Activated naive CD4-positive, alpha-beta T cell treated with anti-CD3 and anti-CD28 coated beads, Interleukin-2, amount 10 ng/mL, durations not matched to agents 7 days and 5 days (primary cell): ENCODE results near the gene DMC1.
"Not testable (repeated sequence)": the region's sequence is repeated elsewhere in the genome, so short reads cannot be mapped to it uniquely, and the experiment has no call there.

Experiments
- CTCF ChIA-PET: fragments of 350-600 bp; sonication (Branson Sonifier 250); formaldehyde crosslinking; loops from one replicate; lab custom pipeline; 2021; ENCODE audit warnings: antibody characterized with exemption; lab: Charles Lee
- DNase-seq: peaks from one replicate; pipeline ENCODE4 v3.0.0-alpha.2; 2020
- H3K27ac Mint-ChIP-seq: one replicate; pipeline ENCODE4 v1.8.0; 2021; ENCODE audit warnings: mild to moderate bottlenecking, moderate library complexity, mixed read lengths
- H3K27me3 Mint-ChIP-seq: one replicate; pipeline ENCODE4 v1.8.0; 2021; ENCODE audit warnings: mild to moderate bottlenecking, mixed read lengths
- H3K36me3 Mint-ChIP-seq: one replicate; pipeline ENCODE4 v1.8.0; 2021; ENCODE audit warnings: mixed read lengths
- H3K4me1 Mint-ChIP-seq: one replicate; pipeline ENCODE4 v1.8.0; 2021; ENCODE audit warnings: mixed read lengths
- H3K4me3 Mint-ChIP-seq: one replicate; pipeline ENCODE4 v1.8.0; 2021; ENCODE audit warnings: mild to moderate bottlenecking, moderate library complexity, mixed read lengths
- H3K9me3 Mint-ChIP-seq: one replicate; pipeline ENCODE4 v1.8.0; 2021; ENCODE audit warnings: mixed read lengths

Gene DMC1

GRCh38 chr22:38599466-38599865 lies 29.5 kb upstream of the DMC1 start:
- Mint-ChIP-seq H3K27me3 (peaks cover 20% of the 10 kb centered on the region), H3K4me1 (no peaks in the 10 kb centered on the region), H3K4me3 (no peak overlapping the region), H3K36me3 (no peaks in the 10 kb centered on the region), H3K27ac (no peak overlapping the region), H3K9me3 (no peaks in the 10 kb centered on the region)
- DNase-seq, result no peak
- CTCF ChIA-PET, result interaction anchor here (0.7 kb wide), 1 partner anchor 29 kb away, joined by 3 read pairs; the partner anchor contains the start of gene DMC1

GRCh38 chr22:38582923-38583322 lies 12.9 kb upstream of the DMC1 start:
- not testable (repeated sequence) for H3K9me3 Mint-ChIP-seq, H3K27ac Mint-ChIP-seq, DNase-seq, H3K4me1 Mint-ChIP-seq, H3K4me3 Mint-ChIP-seq, H3K36me3 Mint-ChIP-seq
- H3K27me3 Mint-ChIP-seq, result peaks cover 12% of the 10 kb centered on the region
- CTCF ChIA-PET, result interaction anchor here (1.0 kb wide), 1 partner anchor 10 kb away, joined by 4 read pairs; no protein-coding TSS in a partner anchor

GRCh38 chr22:38578505-38578904 lies 8.5 kb upstream of the DMC1 start:
- Mint-ChIP-seq H3K4me1 (no peaks in the 10 kb centered on the region), H3K27ac (no peak overlapping the region), H3K4me3 (no peak overlapping the region), H3K27me3 (peaks cover 10% of the 10 kb centered on the region), H3K36me3 (no peaks in the 10 kb centered on the region), H3K9me3 (no peaks in the 10 kb centered on the region)
- no peak for DNase-seq
- CTCF ChIA-PET, result no interaction called here

GRCh38 chr22:38572065-38572464 lies 2.1 kb upstream of the DMC1 start:
- H3K4me1 Mint-ChIP-seq, result peaks cover 22% of the 10 kb centered on the region
- peak; percentile 58 for DNase-seq
- no peaks in the 10 kb centered on the region for H3K9me3 Mint-ChIP-seq
- CTCF ChIA-PET, result interaction anchor here (0.7 to 2.8 kb wide), 18 partner anchors 10 to 519 kb away, joined by 3 to 19 read pairs (median 3); no protein-coding TSS in a partner anchor
- no peaks in the 10 kb centered on the region for H3K36me3 Mint-ChIP-seq
- H3K27me3 Mint-ChIP-seq, result peaks cover 5% of the 10 kb centered on the region
- H3K4me3 Mint-ChIP-seq, result no peak overlapping the region
- H3K27ac Mint-ChIP-seq, result no peak overlapping the region

GRCh38 chr22:38570779-38571364 lies 889 bp upstream of the DMC1 start:
- peak overlapping the region; percentile 95 for H3K27ac Mint-ChIP-seq
- peak; percentile 65 for DNase-seq
- H3K9me3 Mint-ChIP-seq, result no peaks in the 10 kb centered on the region
- H3K36me3 Mint-ChIP-seq, result no peaks in the 10 kb centered on the region
- peak overlapping the region; percentile 81 for H3K4me3 Mint-ChIP-seq
- peaks cover 5% of the 10 kb centered on the region for H3K27me3 Mint-ChIP-seq
- peaks cover 22% of the 10 kb centered on the region for H3K4me1 Mint-ChIP-seq
- CTCF ChIA-PET, result interaction anchor here (0.6 to 2.8 kb wide), 9 partner anchors 33 to 518 kb away, joined by 3 to 19 read pairs (median 4); no protein-coding TSS in a partner anchor

GRCh38 chr22:38569181-38569971 lies 607 bp downstream of the DMC1 start:
- no peak for DNase-seq
- H3K27ac Mint-ChIP-seq, result peak overlapping the region; percentile 88
- no peaks in the 10 kb centered on the region for H3K9me3 Mint-ChIP-seq
- H3K4me3 Mint-ChIP-seq, result peak overlapping the region; percentile 81
- H3K36me3 Mint-ChIP-seq, result peaks cover 1% of the 10 kb centered on the region
- CTCF ChIA-PET, result no interaction called here
- H3K4me1 Mint-ChIP-seq, result peaks cover 22% of the 10 kb centered on the region
- peaks cover 5% of the 10 kb centered on the region for H3K27me3 Mint-ChIP-seq

GRCh38 chr22:38567531-38568285 lies 2.3 kb downstream of the DMC1 start:
- Mint-ChIP-seq H3K4me3 (no peak overlapping the region), H3K9me3 (no peaks in the 10 kb centered on the region), H3K27me3 (no peaks in the 10 kb centered on the region), H3K4me1 (peaks cover 22% of the 10 kb centered on the region), H3K36me3 (peaks cover 1% of the 10 kb centered on the region), H3K27ac (no peak overlapping the region)
- DNase-seq, result no peak
- CTCF ChIA-PET, result interaction anchor here (1.6 kb wide), 1 partner anchor 72 kb away, joined by 3 read pairs; no protein-coding TSS in a partner anchor

GRCh38 chr22:38566726-38567504 lies 3.1 kb downstream of the DMC1 start:
- no peak overlapping the region for H3K27ac Mint-ChIP-seq
- CTCF ChIA-PET, result interaction anchor here (0.9 to 1.6 kb wide), 2 partner anchors 71 to 154 kb away, joined by 3 to 5 read pairs; no protein-coding TSS in a partner anchor
- no peak for DNase-seq
- H3K9me3 Mint-ChIP-seq, result no peaks in the 10 kb centered on the region
- H3K4me1 Mint-ChIP-seq, result peaks cover 22% of the 10 kb centered on the region
- peaks cover 1% of the 10 kb centered on the region for H3K36me3 Mint-ChIP-seq
- no peak overlapping the region for H3K4me3 Mint-ChIP-seq
- H3K27me3 Mint-ChIP-seq, result no peaks in the 10 kb centered on the region

- Mint-ChIP-seq H3K36me3 (peaks cover 1% of the 10 kb centered on the region), H3K4me3 (no peak overlapping the region), H3K27me3 (no peaks in the 10 kb centered on the region), H3K9me3 (no peaks in the 10 kb centered on the region), H3K27ac (no peak overlapping the region), H3K4me1 (peaks cover 9% of the 10 kb centered on the region)
- DNase-seq, result no peak
- CTCF ChIA-PET, result no interaction called here
Observed at GRCh38 chr22:38565441-38565840, 4.5 kb downstream of the DMC1 start.

- Mint-ChIP-seq H3K9me3 (no peaks in the 10 kb centered on the region), H3K27ac (no peak overlapping the region), H3K4me1 (peaks cover 6% of the 10 kb centered on the region), H3K27me3 (no peaks in the 10 kb centered on the region), H3K4me3 (no peak overlapping the region), H3K36me3 (peaks cover 3% of the 10 kb centered on the region)
- DNase-seq, result no peak
- CTCF ChIA-PET, result no interaction called here
Observed at GRCh38 chr22:38564669-38565068, 5.3 kb downstream of the DMC1 start.

- Mint-ChIP-seq H3K36me3 (peaks cover 1% of the 10 kb centered on the region), H3K27me3 (no peaks in the 10 kb centered on the region), H3K27ac (no peak overlapping the region), H3K4me1 (no peaks in the 10 kb centered on the region), H3K9me3 (no peaks in the 10 kb centered on the region), H3K4me3 (no peak overlapping the region)
- DNase-seq, result no peak
- CTCF ChIA-PET, result interaction anchor here (0.7 kb wide), 1 partner anchor 30 kb away, joined by 4 read pairs; no protein-coding TSS in a partner anchor
Observed at GRCh38 chr22:38554281-38554680, 15.7 kb downstream of the DMC1 start.

GRCh38 chr22:38549101-38549894 lies 20.7 kb downstream of the DMC1 start:
- Mint-ChIP-seq H3K4me3 (no peak overlapping the region), H3K27me3 (no peaks in the 10 kb centered on the region)
- CTCF ChIA-PET, result no interaction called here

GRCh38 chr22:38540701-38541100 lies 29.3 kb downstream of the DMC1 start:
- H3K27ac Mint-ChIP-seq, result no peak overlapping the region
- peaks cover 20% of the 10 kb centered on the region for H3K9me3 Mint-ChIP-seq
- CTCF ChIA-PET, result no interaction called here
- H3K4me3 Mint-ChIP-seq, result no peak overlapping the region
- peaks cover 28% of the 10 kb centered on the region for H3K36me3 Mint-ChIP-seq
- no peaks in the 10 kb centered on the region for H3K4me1 Mint-ChIP-seq
- no peaks in the 10 kb centered on the region for H3K27me3 Mint-ChIP-seq
- no peak for DNase-seq

More at GRCh38 chr22:38549101-38549894, 20.7 kb downstream of the DMC1 start:
- Mint-ChIP-seq H3K4me1 (no peaks in the 10 kb centered on the region), H3K36me3 (peaks cover 11% of the 10 kb centered on the region), H3K9me3 (peaks cover 4% of the 10 kb centered on the region), H3K27ac (no peak overlapping the region)
- DNase-seq, result no peak
